Left forelimb (tissue), 1 donor: ENCODE measurements around the gene QSOX2.

Source experiments
- DNase-seq: peaks from one replicate; pipeline ENCODE4 v3.0.0-alpha.2; 2018; ENCODE audit warnings: low spot score

QSOX2 gene

DNA sequence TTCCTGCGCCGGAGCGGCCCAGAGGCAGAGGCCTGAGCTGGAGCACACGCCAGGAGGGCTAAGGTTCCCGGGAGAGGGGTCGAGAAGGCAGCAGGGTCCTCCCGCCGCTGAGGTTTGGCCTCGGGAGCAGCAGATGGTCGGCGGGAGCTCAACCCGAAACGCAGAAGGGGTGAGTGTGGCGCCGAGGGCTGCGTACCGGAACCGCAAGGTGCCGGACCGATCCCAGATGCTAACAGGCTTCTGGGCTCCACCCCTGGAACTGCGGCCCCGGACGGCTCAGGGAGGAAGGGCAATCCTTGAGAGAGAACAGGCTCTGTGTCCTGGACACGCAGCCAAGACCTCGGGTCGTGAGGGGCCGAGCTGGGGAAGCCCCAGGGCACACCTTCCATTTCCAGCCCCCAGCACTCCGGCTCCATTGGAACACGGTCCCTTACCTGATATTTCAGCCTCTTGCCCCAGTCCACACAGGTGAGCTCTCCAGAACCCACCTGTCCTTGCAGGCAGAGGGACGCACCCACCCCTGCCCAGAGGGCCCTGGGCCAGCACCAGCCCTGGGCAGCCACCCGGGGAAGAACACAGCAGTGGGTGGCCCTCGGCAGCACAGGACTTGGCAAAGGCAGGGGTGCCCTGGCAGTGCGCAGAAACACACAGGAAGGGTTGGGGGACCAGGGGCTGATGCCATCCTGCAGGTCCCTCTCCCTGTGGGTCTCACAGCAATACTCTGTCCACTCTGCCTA lies 42.0 kb downstream of the QSOX2 start:
- no peak for DNase-seq

DNA sequence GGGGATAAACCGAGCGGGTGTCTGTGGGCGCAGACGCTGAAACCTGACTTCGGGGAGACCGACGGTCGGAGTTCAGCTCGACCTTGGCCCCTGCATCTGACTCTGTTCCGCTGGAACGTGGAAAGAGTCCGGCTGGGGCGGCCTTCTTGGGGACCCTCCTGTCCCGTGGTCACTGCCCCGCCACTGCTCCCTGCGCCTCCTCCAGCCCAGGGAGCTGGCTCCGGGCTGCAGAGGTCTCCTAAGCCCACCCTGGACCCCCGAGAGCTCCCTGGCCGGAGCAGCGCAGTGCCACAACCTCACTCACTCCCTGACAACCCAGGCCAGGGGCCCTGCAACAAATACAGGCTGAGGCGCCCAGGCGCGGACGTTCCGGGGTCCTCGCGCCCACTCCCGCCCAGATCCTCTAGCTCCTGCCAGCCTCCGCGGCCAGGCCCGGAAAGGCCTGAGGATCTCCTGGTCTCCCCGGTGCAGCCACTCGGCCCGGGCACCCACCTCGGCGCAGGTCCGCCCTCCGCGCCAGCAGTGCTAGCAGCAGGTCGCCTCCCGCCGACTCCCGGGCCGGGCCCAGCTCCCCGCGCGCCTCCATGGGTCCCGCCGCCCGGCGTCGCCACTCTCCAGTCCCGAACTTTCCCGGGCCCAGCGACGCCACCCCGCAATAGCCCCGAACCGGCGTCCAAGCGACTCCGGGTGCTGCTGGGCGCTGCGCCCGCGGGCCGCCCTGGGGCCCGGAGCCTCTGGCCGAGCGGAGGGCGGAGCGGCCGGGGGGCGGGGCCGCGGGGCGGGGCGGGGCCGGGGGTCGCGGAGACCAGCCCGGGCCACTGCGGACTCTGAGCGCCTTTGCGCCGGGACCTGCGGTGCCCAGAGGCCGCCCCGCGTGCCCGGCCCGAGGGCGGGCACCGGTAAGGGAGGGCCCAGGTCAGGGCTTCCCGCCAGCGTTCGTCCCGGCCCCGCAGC lies 42.9 kb downstream of the QSOX2 start:
- no peak for DNase-seq

DNA sequence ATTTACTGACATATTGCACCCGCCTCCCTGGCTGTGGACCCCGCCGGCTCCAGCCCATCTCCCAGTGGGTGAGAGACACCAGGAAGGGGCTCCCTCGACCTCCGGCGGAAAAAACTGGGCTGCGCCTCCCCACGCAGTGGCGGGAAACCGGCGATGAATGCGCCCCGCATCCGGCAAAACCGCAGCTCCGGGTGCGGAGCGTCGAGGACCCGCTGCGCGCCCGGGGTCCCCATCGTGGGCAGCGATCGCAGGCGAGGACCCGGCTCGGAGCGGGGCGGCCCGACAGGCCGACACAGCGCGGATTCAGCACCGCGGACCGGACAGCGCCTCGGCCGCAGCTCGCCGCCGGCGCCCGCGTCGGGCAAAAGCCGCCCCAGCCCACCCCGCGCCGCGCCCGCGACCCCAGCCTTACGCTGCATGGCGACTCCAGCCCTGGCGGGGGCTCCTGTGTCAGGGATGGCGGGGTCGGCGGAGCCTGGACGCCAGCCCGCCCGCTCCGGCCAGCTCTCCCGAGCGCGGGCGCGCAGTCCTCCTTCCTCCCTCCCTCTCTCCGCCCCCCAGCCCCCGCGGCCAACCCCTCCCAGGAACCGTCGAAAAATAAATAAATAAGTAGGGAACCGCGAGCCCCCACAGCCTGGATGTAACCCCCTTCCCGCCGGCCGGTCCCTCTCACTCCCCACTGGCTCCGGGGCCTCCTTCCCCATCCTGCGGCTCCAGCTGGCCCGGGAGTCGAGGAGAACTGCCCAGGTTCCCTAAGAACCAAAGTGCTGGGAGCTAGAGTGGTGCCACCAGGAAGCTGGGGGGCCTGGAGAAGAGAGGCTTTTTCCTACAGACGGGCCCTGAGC lies 43.8 kb downstream of the QSOX2 start:
- no peak for DNase-seq

DNA sequence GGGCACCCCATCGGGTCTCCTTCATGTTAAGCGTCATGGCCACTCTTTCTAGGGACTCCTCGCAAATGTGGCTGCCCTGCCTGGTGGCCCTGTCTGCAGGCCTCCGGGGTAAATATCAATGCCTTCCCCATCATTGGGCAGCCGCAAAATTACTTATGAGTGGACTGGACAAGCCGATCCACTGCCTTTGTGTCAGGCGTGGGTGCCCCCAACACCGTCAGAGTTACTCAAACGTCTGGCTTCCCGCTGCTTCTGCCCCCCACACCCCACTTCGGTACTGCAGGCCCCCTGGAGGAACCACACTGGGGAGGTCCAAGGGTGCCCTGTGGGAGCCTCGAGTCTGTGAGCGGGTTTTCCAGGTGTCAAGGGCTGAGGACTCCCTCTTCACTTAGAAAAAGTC lies 44.4 kb downstream of the QSOX2 start:
- DNase-seq: no peak

DNA sequence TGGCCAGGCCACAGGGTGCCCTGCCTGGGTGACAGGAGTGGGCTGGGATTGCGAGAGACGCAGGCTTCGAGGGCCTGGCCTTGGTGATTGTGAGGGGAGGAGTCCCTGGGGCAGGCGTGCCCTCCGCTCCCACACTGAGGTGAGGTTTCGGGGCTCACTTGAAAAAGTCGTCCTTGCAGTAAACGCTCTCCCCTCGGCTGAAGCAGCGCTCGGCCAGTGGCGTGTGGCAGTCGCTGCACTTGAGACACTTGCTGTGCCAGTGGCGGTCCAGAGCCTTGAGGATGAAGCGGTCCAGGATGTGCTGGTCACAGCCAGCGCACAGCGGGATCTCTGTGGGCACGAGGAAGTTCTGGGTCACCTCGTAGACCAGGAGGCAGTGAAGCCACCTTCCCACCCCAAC lies 45.2 kb downstream of the QSOX2 start:
- no peak for DNase-seq

DNA sequence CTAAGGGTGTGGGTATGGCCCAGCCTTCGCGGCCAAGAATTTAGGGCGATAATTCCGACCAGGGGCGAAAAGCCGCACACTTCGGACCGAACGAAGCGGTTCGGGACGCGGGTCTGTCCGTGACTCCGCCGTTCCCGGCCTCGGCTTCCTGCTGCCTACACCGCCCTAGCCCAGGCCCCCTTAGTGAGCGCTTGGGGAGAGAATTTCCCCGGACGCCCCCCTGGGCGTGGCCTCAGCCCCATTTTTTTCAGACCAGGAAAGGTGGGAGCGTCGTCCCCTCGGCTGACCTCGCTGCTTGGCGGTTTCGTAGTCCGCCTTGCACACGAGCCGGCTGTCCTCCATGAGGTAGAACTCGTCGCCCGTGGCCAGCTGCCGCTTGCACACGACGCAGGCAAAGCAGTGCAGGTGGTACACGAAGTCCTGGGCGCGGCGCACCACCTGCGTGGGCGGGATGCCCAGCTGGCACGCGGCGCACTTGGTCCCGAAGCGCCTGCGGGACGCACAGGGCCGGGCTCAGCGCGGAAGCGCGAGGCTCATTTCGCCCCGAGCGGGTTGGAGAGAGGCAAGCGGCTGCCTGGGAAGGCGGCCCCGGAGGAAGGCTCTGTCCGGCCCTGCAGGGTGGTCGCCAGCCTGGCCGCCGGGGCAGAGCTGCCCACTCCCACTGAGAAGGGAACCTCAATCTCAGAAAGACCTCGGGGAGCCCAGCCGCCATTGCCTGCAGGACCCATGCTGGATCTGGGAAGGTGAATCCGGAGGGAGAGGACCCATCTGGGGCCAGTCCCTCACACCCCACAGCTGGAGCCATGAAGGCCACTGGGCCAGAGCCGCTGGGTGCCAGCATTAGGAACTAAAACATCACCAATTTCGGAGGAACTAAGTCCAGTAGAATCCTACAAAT lies 46.0 kb downstream of the QSOX2 start:
- DNase-seq: no peak

DNA sequence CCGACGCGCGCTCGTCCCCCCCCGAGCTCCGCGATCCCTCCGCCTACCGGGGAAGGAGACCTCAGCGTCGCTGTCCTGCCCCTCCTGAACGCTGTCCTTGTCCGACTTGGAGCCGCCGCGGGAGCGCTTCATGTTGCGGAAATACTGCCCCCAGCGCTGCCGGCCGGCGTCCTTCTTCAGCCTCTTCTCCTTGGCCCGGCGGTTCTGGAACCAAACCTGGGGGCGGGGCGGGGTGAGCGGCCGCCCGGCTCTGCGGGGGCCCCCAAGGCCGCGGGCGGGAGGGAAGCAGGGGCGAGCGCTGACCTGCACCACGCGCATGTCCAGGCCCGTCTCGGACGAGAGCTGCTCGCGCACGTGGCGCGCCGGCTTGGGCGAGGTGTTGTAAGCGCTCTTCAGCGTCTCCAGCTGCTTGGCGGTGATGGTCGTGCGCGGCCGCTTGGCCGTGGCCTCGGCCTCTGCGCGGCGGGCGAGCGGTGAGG lies 47.0 kb downstream of the QSOX2 start:
- DNase-seq: no peak

DNA sequence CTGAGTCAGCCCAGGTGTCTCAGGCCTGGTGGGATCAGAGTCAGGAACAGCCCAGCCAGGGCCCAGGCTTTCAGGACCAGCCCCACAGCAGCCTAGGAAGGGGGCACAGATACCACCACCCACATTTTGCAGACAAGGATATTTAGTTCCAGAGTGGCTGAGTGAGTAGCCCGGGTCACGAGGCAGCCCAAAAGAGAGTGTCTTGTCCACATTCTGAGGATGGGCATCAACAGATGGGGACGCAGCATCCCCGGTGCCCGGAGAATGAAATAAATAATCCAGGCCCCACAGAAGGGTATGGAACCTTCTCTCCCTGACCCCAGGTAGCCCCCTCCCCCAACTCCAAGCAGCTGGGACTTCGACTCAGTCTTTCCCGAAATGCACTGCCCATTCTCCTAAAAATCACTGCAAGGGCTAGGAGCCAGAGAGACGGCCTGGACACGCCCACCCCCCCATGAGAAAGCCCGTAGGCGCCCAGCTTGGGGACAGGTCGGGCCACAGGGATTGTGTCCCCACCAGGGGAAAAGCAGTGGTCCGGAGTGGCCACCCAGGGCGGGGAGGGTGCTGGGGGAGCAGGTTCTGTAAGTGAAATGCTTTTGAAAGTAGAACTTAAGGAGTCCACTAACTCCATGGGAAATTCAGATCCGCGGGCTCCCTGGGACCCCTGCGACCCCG lies 47.5 kb downstream of the QSOX2 start:
- DNase-seq: no peak

- DNase-seq: no peak
Observed at GRCh38 chr9:136197084-136197875, 48.3 kb downstream of the QSOX2 start.

GRCh38 chr9:136196404-136197083 lies 49.1 kb downstream of the QSOX2 start:
- DNase-seq: no peak

DNA sequence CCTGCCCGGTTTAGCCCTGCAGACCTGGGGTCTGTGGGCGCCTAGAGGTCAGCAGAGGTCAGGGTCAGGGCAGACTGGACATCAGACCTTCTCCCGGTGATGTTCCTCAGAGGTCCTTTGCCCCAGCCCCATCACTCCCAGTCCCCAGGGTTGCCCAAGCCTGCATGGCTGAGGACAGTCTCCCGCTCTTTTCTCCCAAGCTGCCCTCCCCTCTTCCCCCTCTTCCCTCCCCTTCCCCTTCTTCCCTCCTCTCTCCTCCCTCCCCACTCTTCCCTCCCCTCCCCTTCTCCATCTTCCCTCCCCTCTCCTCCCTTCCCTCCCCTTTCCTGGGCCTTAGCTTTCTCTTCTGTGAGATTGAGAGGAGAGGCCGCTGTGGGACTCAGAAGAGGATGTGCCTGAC lies 51.1 kb downstream of the QSOX2 start:
- no peak for DNase-seq

DNA sequence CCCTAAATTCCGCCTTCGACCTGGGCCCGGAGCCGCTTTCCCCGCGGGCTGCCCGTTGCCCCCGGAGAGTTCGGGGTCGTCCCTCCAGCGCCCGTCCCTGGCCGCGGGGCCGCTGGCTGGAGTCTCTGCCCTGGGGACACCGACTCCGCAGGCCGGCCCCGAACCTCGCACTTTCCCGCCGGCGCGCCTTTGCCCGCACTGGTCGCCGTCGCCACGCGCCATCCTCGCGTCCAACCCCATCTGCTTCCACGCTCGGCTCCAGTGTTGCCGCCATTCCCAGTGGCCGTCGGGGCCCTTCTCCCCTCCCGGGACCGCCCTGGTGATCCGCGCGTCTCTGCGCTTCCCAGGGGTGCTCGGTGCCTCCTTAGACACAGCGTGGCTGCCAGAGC lies 51.7 kb downstream of the QSOX2 start:
- DNase-seq: no peak

DNA sequence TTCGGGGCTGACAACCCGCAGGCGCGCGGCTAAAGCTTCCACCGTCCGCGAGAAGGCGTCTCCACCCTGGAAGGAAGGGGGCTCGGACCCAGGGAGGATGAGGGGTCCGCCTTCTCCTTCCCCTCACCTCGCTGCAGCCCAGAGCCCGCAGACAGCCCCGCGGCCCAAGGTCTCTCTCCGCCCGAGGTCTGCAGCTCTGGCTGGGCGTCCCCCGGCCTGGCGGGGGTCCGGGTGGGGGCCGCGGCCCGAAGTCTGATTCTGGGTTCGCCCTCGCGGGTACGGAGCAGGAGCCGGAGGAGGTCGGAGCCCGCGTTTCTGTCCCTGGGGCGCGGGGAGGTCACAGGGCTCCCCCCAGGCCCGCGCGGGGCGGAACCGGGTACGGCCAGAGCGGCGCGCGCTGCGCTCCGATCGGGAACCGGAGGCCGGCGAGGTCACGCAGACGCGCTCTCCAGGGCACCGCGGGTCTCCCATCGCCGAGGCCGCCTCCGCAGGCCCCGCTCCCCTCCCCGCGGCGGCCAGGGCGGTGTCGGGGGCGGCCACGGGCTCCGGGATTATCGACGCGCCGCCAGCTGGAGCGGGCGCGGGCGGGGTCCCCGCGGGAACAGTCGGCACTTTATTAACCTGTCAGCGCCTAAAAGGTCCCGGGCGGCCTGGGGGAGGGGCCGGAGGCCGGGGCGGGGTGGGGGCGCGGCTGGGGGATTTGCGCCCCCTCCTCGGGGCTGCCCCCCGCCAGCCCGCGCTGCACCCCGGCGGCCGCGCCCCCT lies 52.3 kb downstream of the QSOX2 start:
- DNase-seq: no peak

GRCh38 chr9:136192289-136193126 lies 53.1 kb downstream of the QSOX2 start:
- DNase-seq: no peak

DNA sequence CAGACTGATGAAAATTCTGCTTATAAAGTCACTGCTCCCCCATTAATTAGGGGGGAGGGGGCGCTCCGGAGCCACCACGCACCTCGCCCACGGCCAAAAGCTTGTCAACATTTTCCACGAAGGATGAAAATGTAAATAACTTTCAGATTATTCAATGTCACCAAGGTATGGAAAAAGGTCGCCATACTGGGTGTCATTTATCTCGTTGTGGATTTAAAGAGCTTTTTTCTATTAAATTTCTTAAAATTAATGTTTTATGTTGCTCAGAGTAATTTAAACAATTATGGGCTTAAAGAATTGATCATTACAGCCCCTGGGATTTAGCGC lies 53.7 kb downstream of the QSOX2 start:
- DNase-seq: no peak

- DNase-seq: no peak
Observed at GRCh38 chr9:136191099-136191959, 54.3 kb downstream of the QSOX2 start.

DNA sequence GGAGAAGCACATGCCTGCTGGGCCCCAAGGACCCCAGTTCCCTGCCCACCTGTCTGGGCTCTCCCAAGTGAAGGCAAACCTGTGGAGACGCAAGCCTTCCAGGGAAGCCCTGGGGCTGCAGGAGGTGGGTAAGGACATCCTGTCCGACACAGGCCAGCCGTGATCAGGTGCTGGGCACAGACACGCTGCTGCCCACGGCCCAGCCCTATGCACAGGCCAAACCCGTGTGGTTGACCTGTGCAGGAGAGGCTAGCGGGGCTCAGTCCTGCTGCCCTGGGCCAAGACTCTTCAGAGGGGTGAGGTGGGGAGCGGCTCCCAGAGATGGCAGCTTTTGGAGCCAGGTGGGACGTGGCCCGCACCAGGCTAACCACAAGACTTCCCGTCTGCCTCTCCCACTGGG lies 55.0 kb downstream of the QSOX2 start:
- no peak for DNase-seq
